NCI-H748 (cell line): ENCODE results near the gene VWA7.

Experiments used
- DNase-seq: peaks from one replicate; lab custom pipeline; 2025; ENCODE audit not compliant: unreplicated experiment; lab: John Stamatoyannopoulos, UW

VWA7 gene

DNA sequence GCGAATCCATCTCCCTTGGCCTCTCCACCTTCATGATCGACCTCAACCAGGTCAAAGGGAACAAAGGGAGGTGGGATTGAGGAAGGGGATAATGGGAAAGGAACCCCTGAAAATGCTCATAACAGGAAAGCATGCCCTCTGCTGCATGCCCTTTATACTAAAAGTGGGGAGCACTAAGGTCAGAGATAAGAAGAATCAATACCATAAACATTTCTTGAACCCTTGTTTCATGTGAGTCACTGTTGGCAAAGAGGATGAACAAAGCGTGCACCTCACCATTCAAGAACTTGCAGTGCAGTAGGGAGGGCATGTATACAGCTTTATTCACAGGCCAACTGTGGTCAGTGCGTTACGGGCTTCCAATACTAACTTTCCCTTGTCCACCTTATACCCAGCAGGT, 16.3 kb downstream of the VWA7 start:
- no peak for DNase-seq

- DNase-seq: no peak
Measured at GRCh38 chr6:31758281-31758680, 18.8 kb downstream of the VWA7 start.

GRCh38 chr6:31752739-31753319, 24.3 kb downstream of the VWA7 start:
- DNase-seq: no peak

- no peak for DNase-seq
Measured at GRCh38 chr6:31750411-31751022, 26.6 kb downstream of the VWA7 start.

DNA sequence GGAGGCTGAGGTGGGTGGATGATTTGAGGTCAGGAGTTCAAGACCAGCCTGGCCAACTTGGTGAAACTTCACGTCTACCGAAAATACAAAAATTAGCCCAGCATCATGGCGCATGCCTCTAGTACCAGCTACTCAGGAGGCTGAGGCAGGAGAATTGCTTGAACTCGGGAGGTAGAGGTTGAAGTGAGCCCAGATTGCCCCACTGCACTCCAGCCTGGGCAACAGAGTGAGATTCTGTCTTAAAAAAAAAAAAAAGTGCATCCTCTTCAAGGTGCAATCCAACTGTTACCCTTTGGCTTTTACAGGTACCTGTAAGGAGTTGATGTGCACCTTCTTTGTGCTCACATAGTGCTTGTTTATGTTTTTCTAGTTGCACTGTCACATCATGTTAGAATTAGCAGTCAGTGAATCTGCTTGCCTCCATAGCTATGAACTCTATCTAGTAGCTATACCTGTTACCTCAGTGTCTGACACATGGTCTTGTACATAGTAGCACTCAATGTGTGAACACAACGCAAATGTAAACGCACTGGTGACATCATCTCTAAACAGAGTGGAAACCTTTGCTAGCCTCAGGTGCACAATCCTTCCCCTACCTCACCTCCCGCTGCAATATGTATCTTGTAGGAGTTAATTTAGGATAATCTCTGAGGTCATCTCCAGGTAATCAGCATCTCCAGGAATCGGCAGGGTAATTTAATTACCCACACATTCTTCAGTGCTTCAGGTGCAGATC, 27.7 kb downstream of the VWA7 start:
- no peak for DNase-seq

- no peak for DNase-seq
Measured at GRCh38 chr6:31744422-31744821, 32.7 kb downstream of the VWA7 start.

GRCh38 chr6:31742894-31743293, 34.2 kb downstream of the VWA7 start:
- no peak for DNase-seq

DNA sequence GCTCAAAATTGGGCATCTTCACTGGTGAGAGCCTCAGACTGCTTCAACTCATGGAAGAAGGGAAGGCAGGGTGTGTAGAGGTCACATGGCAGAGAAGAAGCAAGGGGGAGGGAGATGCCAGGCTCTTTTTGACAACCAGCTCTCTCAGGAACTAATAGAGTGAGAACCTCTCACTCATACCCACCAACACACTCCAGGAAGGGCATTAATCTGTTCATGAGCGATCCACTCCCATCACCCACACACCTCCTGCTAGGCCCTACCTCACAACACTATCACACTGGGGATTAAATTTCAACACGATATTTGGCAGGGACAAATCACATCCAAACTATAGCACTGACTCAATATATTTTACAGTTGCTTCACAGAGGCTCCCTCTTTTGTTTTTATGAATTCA, 35.3 kb downstream of the VWA7 start:
- DNase-seq: no peak

- DNase-seq: no peak
Measured at GRCh38 chr6:31740397-31741223, 36.5 kb downstream of the VWA7 start.

DNA sequence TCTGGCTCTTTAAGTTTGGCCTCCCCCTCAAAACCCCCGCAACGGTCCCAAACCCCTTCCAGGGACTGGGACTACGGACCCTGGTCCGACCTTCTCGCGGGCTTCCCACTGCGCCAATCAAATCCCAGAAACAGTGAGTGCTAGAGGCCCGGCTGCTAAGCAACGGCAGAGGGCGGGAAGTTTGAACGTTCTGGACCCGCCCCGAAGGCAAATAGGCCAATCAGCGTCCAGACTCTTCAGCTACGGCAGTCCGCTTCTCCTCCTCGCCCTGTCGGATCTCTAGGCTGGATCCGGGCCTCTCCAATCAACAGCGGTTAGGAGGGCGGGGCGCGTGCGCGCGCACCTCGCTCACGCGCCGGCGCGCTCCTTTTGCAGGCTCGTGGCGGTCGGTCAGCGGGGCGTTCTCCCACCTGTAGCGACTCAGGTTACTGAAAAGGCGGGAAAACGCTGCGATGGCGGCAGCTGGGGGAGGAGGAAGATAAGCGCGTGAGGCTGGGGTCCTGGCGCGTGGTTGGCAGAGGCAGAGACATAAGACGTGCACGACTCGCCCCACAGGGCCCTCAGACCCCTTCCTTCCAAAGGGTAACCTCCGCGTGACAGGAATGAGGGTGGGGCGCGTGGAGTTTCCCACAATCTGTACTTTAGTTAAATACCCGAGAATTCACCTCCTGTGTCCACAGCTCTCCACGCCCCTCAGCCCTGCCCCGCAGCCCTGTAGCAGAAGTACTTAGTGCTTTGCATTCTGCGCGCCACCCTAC, 37.3 kb downstream of the VWA7 start, which contains the start of gene MSH5:
Gene MSH5 (plus strand): TSS at position 367 of the 758 bp plus-strand sequence. CDS start 462 bp downstream, outside the sequence.
- peak; percentile 100 for DNase-seq

GRCh38 chr6:31737991-31738979, 38.8 kb downstream of the VWA7 start:
- DNase-seq: peak; percentile 97

DNA sequence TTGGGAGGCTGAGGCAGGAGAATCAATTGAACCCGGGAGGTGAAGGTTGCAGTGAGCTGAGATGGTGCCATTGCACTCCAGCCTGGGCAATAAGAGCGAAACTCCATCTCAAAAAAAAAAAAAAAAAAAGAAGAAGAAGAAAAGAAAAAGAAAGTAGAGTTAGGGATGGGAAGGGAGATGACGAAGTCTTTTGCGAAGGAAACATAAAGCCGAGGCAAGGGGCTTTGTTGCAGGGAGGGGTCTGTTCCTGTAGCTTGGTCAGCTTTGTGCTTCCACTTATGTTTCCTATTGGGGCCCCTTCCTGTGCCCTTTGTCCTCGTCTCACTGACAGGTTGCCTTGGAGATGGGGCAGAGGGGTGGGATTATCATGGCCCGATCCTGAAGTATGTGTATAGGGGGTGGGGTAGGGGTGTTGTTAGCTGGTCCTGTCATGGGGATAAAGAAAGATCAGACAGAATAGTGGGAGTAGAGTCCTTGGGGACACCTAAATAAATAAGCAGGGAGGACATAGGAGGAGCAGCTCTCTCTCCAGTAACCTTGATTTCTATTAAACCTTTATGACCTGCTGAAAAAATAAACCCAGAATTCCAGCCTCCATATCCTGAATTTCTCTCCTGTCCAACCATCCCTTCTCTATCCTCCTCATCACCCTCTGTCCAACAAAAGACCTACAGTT, 39.7 kb downstream of the VWA7 start:
- DNase-seq: peak; percentile 92

- no peak for DNase-seq
Measured at GRCh38 chr6:31736768-31737314, 40.3 kb downstream of the VWA7 start.

DNA sequence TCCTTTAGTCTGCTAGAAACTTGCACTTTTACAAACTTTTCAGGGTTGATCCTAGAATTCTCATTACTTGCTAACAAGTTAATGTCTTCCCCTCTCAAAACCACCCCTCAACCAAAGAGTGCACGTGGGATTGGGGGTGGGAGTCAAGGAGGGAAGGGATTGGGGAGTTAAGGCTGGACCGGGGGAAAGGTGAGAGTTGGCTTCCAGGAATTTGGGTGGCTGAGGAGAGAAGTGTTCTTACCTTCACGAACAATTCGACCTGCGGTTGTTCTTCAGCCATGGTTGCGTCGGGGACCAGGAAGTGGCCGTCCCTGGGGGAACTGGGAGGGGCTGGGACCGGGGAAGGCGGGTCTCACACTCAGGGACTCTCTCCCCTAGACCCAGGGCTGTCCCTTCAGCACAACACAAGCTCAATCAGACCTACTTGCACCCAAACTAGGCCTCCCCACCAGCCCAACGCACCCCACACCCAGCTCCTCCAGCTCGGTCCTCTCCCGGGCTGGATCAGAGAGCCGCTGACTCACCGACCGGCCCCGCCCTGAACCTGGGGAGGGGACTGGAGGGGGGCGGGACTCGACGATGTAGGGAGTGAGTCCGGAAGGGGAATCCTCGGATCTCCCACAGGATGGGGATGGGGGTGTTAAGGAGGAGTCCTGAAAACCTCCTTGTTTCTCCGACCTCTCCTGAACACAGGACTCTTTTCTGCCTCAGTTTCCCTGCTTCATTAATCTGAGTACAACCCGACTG, 40.9 kb downstream of the VWA7 start, which contains the start of gene CLIC1:
Gene CLIC1 (minus strand): TSS at position 510 of the 747 bp plus-strand sequence. CDS start 230 bp downstream, at position 280.
- peak; percentile 89 for DNase-seq

- peak; percentile 56 for DNase-seq
Measured at GRCh38 chr6:31734821-31735406, 42.2 kb downstream of the VWA7 start.

GRCh38 chr6:31734247-31734820, 42.8 kb downstream of the VWA7 start:
- no peak for DNase-seq

DNA sequence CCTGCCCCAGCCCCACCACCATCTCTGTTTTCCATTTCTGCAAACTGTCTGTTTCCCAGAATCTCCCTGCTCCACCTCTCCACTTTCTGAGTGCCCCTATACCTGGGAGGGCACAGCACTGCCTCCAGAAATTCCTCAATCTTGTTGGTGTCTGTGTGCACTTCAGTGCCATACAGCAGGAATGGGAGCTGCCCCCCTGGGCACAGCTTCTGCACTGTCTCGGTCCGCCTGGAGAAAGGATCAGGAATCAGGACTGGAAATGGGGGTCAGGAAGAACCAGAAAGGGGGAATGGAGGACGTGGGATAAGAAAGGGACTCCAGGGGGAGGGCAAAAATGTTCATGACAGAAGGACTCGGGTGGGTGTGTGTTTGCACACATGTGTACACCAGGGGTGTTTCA, 43.4 kb downstream of the VWA7 start:
- DNase-seq: no peak
